Lower lobe of right lung (tissue), 2 donors: ENCODE results near the gene SLC1A1. TPM values are rescaled to one million over a fixed set of nuclear protein-coding genes. Genes with fewer than 3 reads are reported as not detected.

Experiments used
- ATAC-seq, 2 donors: fragments of 200-7000 bp; cut with Tn5 transposase; one replicate each; pipeline ENCODE4 v1.9.1; 2020 to 2022; ENCODE audit warnings: mild to moderate bottlenecking in 2 of 2, moderate library complexity in 2 of 2
- DNase-seq: peaks from one replicate; pipeline ENCODE4 v3.0.0-alpha.2; 2020
- H3K27ac ChIP-seq: fragments of 200-600 bp; one replicate; pipeline ENCODE4 v1.8.0; 2022
- H3K27me3 ChIP-seq: fragments of 200-600 bp; one replicate; pipeline ENCODE4 v1.8.0; 2022; ENCODE audit warnings: low read depth
- H3K36me3 ChIP-seq: fragments of 200-600 bp; one replicate; pipeline ENCODE4 v1.8.0; 2022; ENCODE audit warnings: mild to moderate bottlenecking
- H3K4me1 ChIP-seq: fragments of 200-600 bp; one replicate; pipeline ENCODE4 v1.8.0; 2022
- H3K4me3 ChIP-seq: fragments of 200-600 bp; one replicate; pipeline ENCODE4 v1.8.0; 2022; ENCODE audit warnings: mild to moderate bottlenecking
- H3K9me3 ChIP-seq: fragments of 200-600 bp; one replicate; pipeline ENCODE4 v1.8.0; 2022
- intact Hi-C: fragments of 100-400 bp; cut with DNase I; formaldehyde crosslinking; loops from one replicate; pipeline ENCODE4 v1.11.0; 2022
- total RNA-seq: library from RNA; stranded (reverse); fragmentation: NEBNext Ultra II Directional; extraction: Animal tissue kit (Norgen Biotek cat#: 25700); gene quantifications from one replicate; pipeline ENCODE4 v1.2.1, GENCODE V29; 2021
- TF ChIP-seq, protein P1 (sequence below): fragments of 200-600 bp; IDR thresholded peaks from one replicate; pipeline ENCODE4 v1.8.0; 2022; ENCODE audit warnings: antibody characterized with exemption, mild to moderate bottlenecking
- donor health status: DM: no; HTN: yes; CAD: no; lungs with severe emphysema.

The SLC1A1 gene
- total RNA-seq, 1 donor from 2014 or later: 31.4 TPM

DNA sequence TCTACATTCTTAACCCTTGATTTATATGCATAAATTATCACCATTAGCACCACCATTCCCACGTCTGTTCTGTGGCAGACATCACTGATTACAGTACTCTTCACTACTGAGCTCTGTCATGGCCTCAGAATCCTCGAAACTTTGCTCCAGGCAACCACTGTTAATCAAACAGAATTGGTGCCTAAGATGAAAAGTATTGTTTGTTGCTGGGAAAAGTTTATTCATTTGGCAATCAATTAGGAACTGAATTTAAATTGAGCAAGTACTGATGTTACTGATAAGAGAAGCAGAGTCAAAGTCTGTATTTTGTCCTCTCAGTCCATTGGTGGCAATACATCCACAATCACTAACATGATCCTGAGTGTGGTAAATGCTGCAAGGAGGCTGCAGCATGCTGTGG is 12.8 kb downstream of the SLC1A1 start:
- ATAC-seq (no peak), DNase-seq (no peak)
- H3K4me1 ChIP-seq: no peaks in the 10 kb centered on the region
- H3K27ac ChIP-seq: no peak overlapping the region
- H3K36me3 ChIP-seq: no peaks in the 10 kb centered on the region
- no peak overlapping the region for H3K4me3 ChIP-seq
- no peaks in the 10 kb centered on the region for H3K9me3 ChIP-seq
- intact Hi-C loops: no loop called here
- H3K27me3 ChIP-seq: no peaks in the 10 kb centered on the region
- TF ChIP-seq, protein P1, sequence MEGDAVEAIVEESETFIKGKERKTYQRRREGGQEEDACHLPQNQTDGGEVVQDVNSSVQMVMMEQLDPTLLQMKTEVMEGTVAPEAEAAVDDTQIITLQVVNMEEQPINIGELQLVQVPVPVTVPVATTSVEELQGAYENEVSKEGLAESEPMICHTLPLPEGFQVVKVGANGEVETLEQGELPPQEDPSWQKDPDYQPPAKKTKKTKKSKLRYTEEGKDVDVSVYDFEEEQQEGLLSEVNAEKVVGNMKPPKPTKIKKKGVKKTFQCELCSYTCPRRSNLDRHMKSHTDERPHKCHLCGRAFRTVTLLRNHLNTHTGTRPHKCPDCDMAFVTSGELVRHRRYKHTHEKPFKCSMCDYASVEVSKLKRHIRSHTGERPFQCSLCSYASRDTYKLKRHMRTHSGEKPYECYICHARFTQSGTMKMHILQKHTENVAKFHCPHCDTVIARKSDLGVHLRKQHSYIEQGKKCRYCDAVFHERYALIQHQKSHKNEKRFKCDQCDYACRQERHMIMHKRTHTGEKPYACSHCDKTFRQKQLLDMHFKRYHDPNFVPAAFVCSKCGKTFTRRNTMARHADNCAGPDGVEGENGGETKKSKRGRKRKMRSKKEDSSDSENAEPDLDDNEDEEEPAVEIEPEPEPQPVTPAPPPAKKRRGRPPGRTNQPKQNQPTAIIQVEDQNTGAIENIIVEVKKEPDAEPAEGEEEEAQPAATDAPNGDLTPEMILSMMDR: no peak

DNA sequence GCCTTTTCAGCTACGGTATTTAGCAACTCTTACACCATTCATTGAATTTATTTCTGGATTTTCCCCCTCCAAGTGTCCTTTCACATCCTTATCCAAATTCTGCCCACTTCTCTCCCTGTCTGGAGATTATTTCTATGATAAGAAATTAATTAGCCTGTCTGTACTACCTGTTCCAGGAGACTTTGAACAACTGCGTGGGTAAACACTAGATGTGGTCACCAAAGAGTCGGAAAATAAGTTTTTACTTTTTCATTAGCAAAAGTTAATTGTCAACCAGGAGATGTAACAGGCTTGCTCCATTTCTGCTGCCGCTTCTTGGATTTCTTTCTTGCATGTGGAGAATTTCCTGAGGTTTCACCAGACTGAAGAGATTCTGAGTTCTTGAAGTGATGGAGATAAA is 14.0 kb downstream of the SLC1A1 start:
- TF ChIP-seq, protein P1: no peak
- intact Hi-C loops: no loop called here
- peak in 1 of 2 donors; percentile 40 for ATAC-seq

DNA sequence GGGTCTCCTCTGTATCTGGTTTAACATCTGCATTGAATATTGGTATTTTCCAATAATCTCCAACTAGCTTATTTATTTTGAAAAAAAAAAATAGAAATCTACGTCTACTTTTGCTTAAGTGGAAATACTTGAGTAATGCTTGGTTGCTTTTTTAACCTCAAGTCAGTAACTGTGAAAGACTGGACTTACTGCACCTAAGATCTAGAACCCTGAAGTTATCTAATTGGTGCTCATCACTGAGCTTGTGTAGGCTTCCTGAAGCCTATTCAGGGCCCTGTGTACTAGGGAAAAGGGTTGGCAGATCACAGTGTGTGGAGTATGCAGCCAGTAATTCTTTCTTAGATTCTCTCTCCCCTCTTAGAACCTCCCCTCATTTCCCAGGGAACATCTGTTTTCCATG is 16.2 kb downstream of the SLC1A1 start:
- no peaks in the 10 kb centered on the region for H3K27me3 ChIP-seq
- no peak overlapping the region for H3K4me3 ChIP-seq
- H3K36me3 ChIP-seq: no peaks in the 10 kb centered on the region
- TF ChIP-seq, protein P1: no peak
- ATAC-seq (no peak), DNase-seq (no peak)
- H3K27ac ChIP-seq: no peak overlapping the region
- H3K4me1 ChIP-seq: no peaks in the 10 kb centered on the region
- no peaks in the 10 kb centered on the region for H3K9me3 ChIP-seq
- intact Hi-C loops: no loop called here

More for the DNA sequence above, 14.0 kb downstream of the SLC1A1 start:
- Histone ChIP-seq H3K27me3 (no peaks in the 10 kb centered on the region), H3K27ac (no peak overlapping the region), H3K36me3 (no peaks in the 10 kb centered on the region), H3K9me3 (no peaks in the 10 kb centered on the region), H3K4me3 (no peak overlapping the region), H3K4me1 (no peaks in the 10 kb centered on the region)
- no peak for DNase-seq

DNA sequence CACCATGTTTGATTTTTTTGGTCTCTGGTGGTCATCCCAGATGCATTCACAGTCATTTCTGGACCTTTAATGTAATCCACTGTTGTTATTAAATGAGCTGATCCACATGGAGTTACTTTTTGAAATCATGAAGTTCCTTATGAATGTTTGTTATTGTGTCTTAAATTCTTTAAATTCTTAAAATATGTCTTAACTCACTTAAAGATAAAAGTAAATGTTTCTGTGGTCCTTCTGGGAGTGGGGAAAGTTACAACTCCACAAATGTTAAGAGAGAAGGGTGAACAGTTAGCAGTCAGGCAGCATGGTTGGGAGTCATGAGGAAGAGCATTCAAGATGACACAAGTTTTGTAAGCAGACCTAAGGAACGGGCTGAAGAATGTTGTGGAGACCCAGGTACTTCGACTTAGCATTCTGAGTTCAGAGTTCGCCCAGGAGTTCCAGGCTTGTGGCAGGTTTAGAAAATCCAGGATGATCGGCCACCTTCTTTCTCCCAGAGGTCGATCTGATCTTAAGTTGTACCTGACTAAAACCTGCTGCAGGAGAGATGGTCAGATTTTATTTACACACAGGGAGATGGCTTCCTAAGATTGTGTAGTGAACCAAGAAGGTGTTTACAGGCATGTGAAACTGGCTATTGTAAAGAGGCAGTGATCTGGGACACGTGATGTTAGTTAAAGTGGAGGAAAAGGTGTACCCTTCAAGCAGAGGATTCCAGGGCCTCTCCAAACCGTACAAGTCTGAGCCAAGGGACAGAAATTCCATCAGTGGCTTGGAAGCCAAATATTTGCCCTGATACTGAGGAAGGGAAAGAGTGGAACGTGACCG is 17.2 kb downstream of the SLC1A1 start:
- Histone ChIP-seq H3K4me3 (no peak overlapping the region), H3K4me1 (no peaks in the 10 kb centered on the region), H3K9me3 (no peaks in the 10 kb centered on the region), H3K27me3 (no peaks in the 10 kb centered on the region), H3K27ac (no peak overlapping the region), H3K36me3 (no peaks in the 10 kb centered on the region)
- intact Hi-C loops: no loop called here
- DNase-seq (no peak), ATAC-seq (peak; percentile 60 to 69)
- TF ChIP-seq, protein P1: no peak

DNA sequence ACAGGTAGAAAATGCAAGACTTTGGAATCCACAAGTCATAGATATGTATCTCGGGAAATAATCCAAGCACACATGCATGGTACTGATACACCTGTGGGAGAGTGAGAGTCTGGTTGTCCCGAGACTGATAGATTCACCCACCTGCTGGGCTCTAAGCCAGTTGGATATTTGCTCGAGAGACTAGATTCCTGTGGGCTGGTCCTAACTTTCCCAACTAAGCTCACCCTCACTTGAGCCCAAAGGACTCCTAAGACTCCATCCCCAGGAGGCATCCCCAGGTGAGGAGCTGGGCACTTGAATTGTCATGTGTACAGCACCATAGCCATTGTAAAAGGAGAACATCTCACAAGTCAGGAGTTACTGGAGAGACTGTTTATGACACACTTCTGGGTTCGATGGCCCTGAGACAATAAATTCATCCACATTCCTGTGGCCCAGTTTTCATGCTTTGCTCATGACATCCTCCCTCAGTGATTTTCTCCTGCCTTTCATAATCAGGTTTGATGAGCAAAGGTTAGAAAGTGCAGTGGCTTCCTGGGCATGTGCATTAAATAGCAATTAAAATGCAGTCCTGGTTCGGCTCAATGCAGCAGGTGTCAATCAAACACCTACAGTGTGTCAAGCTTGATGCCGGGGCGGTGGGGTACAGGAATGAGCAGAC is 18.1 kb downstream of the SLC1A1 start:
- H3K4me3 ChIP-seq: no peak overlapping the region
- H3K36me3 ChIP-seq: no peaks in the 10 kb centered on the region
- DNase-seq (no peak), ATAC-seq (peak; percentile 10 to 24)
- no peaks in the 10 kb centered on the region for H3K27me3 ChIP-seq
- no peak overlapping the region for H3K27ac ChIP-seq
- intact Hi-C loops: no loop called here
- H3K9me3 ChIP-seq: no peaks in the 10 kb centered on the region
- no peaks in the 10 kb centered on the region for H3K4me1 ChIP-seq
- TF ChIP-seq, protein P1: no peak
